Osteocyte (in vitro differentiated cells): ENCODE data around the gene ZER1. TPM values are rescaled to one million over a fixed set of nuclear protein-coding genes. Genes with fewer than 3 reads are reported as not detected.

Source experiments
- DNase-seq: peaks from one replicate; pipeline ENCODE4 v3.0.0; 2021; ENCODE audit warnings: mixed read lengths; ENCODE audit not compliant: unreplicated experiment; ENCODE audit errors: extremely low spot score
- H3K27ac Mint-ChIP-seq: one replicate; pipeline ENCODE4 v1.8.0; 2021; ENCODE audit warnings: mild to moderate bottlenecking, mixed read lengths; ENCODE audit not compliant: unreplicated experiment
- H3K27me3 Mint-ChIP-seq: one replicate; pipeline ENCODE4 v1.8.0; 2021; ENCODE audit warnings: mixed read lengths; ENCODE audit not compliant: unreplicated experiment
- H3K36me3 Mint-ChIP-seq: one replicate; pipeline ENCODE4 v1.8.0; 2021; ENCODE audit warnings: mixed read lengths; ENCODE audit not compliant: unreplicated experiment
- H3K4me1 Mint-ChIP-seq: one replicate; pipeline ENCODE4 v1.8.0; 2021; ENCODE audit warnings: mixed read lengths; ENCODE audit not compliant: unreplicated experiment
- H3K4me3 Mint-ChIP-seq: one replicate; pipeline ENCODE4 v1.8.0; 2021; ENCODE audit warnings: mild to moderate bottlenecking, moderate library complexity, mixed read lengths; ENCODE audit not compliant: unreplicated experiment
- H3K9me3 Mint-ChIP-seq: one replicate; pipeline ENCODE4 v1.8.0; 2021; ENCODE audit warnings: mixed read lengths; ENCODE audit not compliant: unreplicated experiment
- total RNA-seq: library from RNA; stranded (reverse); gene quantifications from 2 replicates; pipeline ENCODE4 v1.2.1, GENCODE V29; 2021
- TF ChIP-seq, protein P1 (sequence below): fragments of 200-600 bp; sonication (generic); IDR thresholded peaks from 2 replicates; pipeline ENCODE4 v1.5.0; 2021; ENCODE audit warnings: antibody characterized with exemption, mild to moderate bottlenecking, moderate library complexity

Gene ZER1
- total RNA-seq, 1 donor from 2014 or later: 61.9 TPM

DNA sequence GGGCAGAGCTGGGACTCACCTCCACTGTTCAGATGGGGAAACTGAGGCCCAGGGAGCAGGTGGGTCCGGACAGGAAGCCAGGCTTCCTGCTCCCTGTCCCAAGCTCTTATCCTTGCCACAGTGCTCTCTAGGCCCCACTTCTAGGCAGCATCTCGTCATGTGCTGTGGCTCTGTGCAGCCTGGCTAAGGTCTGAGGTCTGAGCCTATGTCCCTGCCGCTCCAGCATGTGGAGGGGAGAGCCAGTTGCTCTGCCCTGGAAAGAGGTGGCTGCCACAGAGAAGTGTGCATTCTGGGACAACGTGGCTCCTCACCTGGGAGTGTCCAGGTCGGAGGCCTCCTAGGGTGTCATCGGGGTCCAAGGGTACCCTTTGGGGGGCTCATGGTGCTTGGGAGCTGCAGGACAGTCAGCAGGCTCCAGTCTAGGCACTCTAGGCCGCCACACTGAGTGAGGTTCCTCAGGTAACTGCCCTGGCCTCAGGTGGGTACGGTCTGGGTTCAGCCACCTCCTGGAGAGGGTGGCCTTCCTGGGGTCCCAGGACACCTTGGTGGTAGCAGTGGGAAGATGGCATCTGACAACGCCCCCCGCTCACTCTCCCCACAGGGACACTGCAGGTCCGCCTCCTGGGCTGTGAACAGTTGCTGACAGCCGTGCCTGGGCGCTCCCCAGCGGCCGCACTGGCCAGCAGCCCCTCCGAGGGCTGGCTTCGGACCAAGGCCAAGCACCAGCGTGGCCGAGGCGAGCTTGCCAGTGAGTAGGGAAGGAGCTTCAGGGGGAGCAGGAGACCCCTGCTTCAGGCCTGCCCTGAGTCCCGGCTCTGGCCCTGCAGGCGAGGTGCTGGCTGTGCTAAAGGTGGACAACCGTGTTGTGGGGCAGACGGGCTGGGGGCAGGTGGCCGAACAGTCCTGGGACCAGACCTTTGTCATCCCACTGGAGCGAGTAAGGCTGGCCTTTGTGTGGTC, 59.0 kb downstream of the ZER1 start:
- no peak overlapping the region for H3K4me3 Mint-ChIP-seq
- no peaks in the 10 kb centered on the region for H3K9me3 Mint-ChIP-seq
- peaks cover 2% of the 10 kb centered on the region for H3K36me3 Mint-ChIP-seq
- TF ChIP-seq, protein P1, sequence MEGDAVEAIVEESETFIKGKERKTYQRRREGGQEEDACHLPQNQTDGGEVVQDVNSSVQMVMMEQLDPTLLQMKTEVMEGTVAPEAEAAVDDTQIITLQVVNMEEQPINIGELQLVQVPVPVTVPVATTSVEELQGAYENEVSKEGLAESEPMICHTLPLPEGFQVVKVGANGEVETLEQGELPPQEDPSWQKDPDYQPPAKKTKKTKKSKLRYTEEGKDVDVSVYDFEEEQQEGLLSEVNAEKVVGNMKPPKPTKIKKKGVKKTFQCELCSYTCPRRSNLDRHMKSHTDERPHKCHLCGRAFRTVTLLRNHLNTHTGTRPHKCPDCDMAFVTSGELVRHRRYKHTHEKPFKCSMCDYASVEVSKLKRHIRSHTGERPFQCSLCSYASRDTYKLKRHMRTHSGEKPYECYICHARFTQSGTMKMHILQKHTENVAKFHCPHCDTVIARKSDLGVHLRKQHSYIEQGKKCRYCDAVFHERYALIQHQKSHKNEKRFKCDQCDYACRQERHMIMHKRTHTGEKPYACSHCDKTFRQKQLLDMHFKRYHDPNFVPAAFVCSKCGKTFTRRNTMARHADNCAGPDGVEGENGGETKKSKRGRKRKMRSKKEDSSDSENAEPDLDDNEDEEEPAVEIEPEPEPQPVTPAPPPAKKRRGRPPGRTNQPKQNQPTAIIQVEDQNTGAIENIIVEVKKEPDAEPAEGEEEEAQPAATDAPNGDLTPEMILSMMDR: no peak
- H3K27me3 Mint-ChIP-seq: no peaks in the 10 kb centered on the region
- H3K4me1 Mint-ChIP-seq: no peaks in the 10 kb centered on the region
- H3K27ac Mint-ChIP-seq: no peak overlapping the region
- DNase-seq: no peak

DNA sequence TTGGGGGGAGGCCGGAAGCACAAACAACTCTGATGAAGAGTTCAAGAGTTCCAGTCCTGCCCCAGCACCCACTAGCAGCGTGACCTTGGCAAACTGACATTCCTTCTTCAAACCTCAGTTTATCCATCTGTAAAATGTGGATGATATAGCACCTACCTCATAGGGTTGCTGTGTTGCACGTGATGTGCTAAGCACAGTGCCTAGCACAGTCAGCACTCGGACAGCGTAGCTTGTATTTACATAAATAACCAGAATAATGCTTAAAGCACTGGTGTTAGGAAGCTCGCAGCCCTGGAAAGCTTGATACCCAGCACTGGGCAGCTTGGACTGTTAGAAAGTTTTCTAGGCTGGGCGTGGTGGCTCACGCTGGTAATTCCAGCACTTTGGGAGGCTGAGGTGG, 64.3 kb downstream of the ZER1 start:
- no peak for DNase-seq
- Mint-ChIP-seq H3K4me1 (peaks cover 5% of the 10 kb centered on the region), H3K4me3 (no peak overlapping the region)

DNA sequence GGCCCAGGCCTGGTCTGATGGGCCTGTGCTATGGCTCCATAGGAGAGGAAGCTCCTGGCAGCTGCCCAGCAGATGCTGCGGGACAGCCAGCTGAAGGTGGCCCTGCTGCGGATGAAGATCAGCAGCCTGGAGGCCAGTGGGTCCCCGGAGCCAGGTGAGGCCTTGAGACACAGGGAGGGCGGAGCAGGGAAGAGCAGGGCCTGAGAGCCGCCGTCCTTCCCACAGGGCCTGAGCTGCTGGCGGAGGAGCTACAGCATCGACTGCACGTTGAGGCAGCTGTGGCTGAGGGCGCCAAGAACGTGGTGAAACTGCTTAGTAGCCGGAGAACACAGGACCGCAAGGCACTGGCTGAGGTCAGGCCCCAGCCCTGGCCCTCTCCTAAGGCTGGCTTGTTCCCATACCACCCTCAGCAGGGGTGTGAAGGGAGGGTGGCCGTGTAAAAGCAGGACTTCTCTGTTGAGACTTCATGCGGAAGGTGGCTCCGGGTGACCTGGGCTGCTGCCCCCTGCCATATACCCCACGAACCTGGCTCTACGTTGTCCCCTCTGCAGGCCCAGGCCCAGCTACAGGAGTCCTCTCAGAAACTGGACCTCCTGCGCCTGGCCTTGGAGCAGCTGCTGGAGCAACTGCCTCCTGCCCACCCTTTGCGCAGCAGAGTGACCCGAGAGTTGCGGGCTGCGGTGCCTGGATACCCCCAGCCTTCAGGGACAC, 64.9 kb downstream of the ZER1 start:
- no peaks in the 10 kb centered on the region for H3K36me3 Mint-ChIP-seq
- H3K27me3 Mint-ChIP-seq: no peaks in the 10 kb centered on the region
- H3K4me1 Mint-ChIP-seq: peaks cover 5% of the 10 kb centered on the region
- no peak overlapping the region for H3K27ac Mint-ChIP-seq
- TF ChIP-seq, protein P1: no peak
- no peaks in the 10 kb centered on the region for H3K9me3 Mint-ChIP-seq
- DNase-seq: no peak
- no peak overlapping the region for H3K4me3 Mint-ChIP-seq

More for the DNA sequence above, 64.3 kb downstream of the ZER1 start:
- H3K9me3 Mint-ChIP-seq: no peaks in the 10 kb centered on the region
- no peaks in the 10 kb centered on the region for H3K36me3 Mint-ChIP-seq
- no peak overlapping the region for H3K27ac Mint-ChIP-seq
- no peaks in the 10 kb centered on the region for H3K27me3 Mint-ChIP-seq
- TF ChIP-seq, protein P1: no peak

DNA sequence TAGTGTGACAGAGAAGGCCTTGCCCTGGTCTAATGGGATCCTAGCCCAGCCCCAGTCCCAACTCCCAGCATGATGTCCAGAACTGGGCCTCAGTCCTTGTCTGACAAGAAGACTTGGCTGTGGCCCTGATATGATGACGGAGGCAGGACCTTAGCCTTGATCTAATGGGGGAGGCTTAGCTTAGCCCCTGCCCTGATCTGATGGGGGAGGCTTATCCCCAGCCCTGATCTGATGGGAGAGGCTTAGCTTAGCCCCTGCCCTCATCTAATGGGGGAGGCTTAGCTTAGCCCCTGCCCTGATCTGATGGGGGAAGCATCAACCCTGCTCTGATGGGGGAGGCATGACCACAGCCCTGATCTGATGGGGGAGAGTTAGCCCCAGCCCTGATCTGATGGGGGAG, 65.7 kb downstream of the ZER1 start:
- Mint-ChIP-seq H3K9me3 (no peaks in the 10 kb centered on the region), H3K4me1 (peaks cover 10% of the 10 kb centered on the region), H3K36me3 (no peaks in the 10 kb centered on the region), H3K4me3 (no peak overlapping the region), H3K27me3 (no peaks in the 10 kb centered on the region), H3K27ac (no peak overlapping the region)
- no peak for DNase-seq
- TF ChIP-seq, protein P1: no peak
